HepG2 (cell line): ENCODE data around the gene YIPF3. TPM values are rescaled to one million over a fixed set of nuclear protein-coding genes. Genes with fewer than 3 reads are reported as not detected.

Source experiments
- MED8 ChIP-seq: sonication (generic); formaldehyde crosslinking; IDR thresholded peaks from 2 replicates; pipeline ENCODE4 v1.8.1; 2023; ENCODE audit warnings: mild to moderate bottlenecking, missing genetic modification reagents; ENCODE audit not compliant: insufficient replicate concordance
- MEIS2 ChIP-seq: sonication (generic); formaldehyde crosslinking; IDR thresholded peaks from 2 replicates; pipeline ENCODE4 v1.9.0; 2021; ENCODE audit warnings: mild to moderate bottlenecking, missing genetic modification reagents
- MIXL1 ChIP-seq: IDR thresholded peaks from 2 replicates; pipeline ENCODE4 v1.6.1; 2016
- MXD3 ChIP-seq: IDR thresholded peaks from 2 replicates; pipeline ENCODE4 v1.6.1; 2016; ENCODE audit warnings: mild to moderate bottlenecking, missing biosample characterization, missing genetic modification reagents
- MXI1 ChIP-seq: IDR thresholded peaks from 3 replicates; pipeline ENCODE4 v1.6.1; 2012; ENCODE audit warnings: low read depth, low read length, inconsistent platforms, borderline replicate concordance
- MZF1 ChIP-seq: sonication (generic); formaldehyde crosslinking; IDR thresholded peaks from 2 replicates; pipeline ENCODE4 v1.8.1; 2023; ENCODE audit warnings: mild to moderate bottlenecking, missing genetic modification reagents, borderline replicate concordance
- NKX3-1 ChIP-seq: sonication (generic); formaldehyde crosslinking; IDR thresholded peaks from 2 replicates; pipeline ENCODE4 v1.5.0; 2020; ENCODE audit warnings: missing genetic modification reagents
- RAD21 ChIP-seq: fragments of 450-650 bp; formaldehyde crosslinking; IDR thresholded peaks from 2 replicates; pipeline ENCODE4 v1.5.0; 2020; ENCODE audit warnings: mild to moderate bottlenecking
- SALL2 ChIP-seq: sonication (generic); formaldehyde crosslinking; IDR thresholded peaks from 2 replicates; pipeline ENCODE4 v1.8.1; 2023; ENCODE audit warnings: mild to moderate bottlenecking, missing genetic modification reagents, inconsistent platforms
- SATB2 ChIP-seq: sonication (generic); formaldehyde crosslinking; IDR thresholded peaks from 2 replicates; pipeline ENCODE4 v1.5.0; 2020; ENCODE audit warnings: missing genetic modification reagents
- SMAD9 ChIP-seq: sonication (generic); formaldehyde crosslinking; IDR thresholded peaks from 2 replicates; pipeline ENCODE4 v1.5.1; 2020; ENCODE audit warnings: mild to moderate bottlenecking, missing genetic modification reagents
- SP140L ChIP-seq: sonication (generic); formaldehyde crosslinking; IDR thresholded peaks from 2 replicates; pipeline ENCODE4 v1.4.0; 2020; ENCODE audit warnings: missing genetic modification reagents, borderline replicate concordance
- TBX3 ChIP-seq: fragments of 450-650 bp; IDR thresholded peaks from 2 replicates; pipeline ENCODE4 v1.6.1; 2017; ENCODE audit warnings: antibody characterized with exemption, mild to moderate bottlenecking, inconsistent platforms, borderline replicate concordance
- ZBTB40 ChIP-seq, 2 experiments: fragments of 450-650 bp in 1 of 2; sonication (generic) in 1 of 2; formaldehyde crosslinking in 1 of 2; IDR thresholded peaks; 2 replicates each; pipeline versions ENCODE4 v1.6.1 to v1.8.0; 2016 to 2022; ENCODE audit warnings: antibody characterized with exemption in 1 of 2, mild to moderate bottlenecking in 1 of 2, missing genetic modification reagents in 1 of 2
- ZGPAT ChIP-seq: IDR thresholded peaks from 2 replicates; pipeline ENCODE4 v1.6.1; 2016; ENCODE audit warnings: mild to moderate bottlenecking
- ZNF780A ChIP-seq: sonication (generic); formaldehyde crosslinking; IDR thresholded peaks from 2 replicates; pipeline ENCODE4 v1.8.0; 2022; ENCODE audit warnings: mild to moderate bottlenecking, missing genetic modification reagents, moderate library complexity
- ZNF781 ChIP-seq: sonication (generic); formaldehyde crosslinking; IDR thresholded peaks from 2 replicates; pipeline ENCODE4 v1.5.1; 2020; ENCODE audit warnings: borderline replicate concordance, mild to moderate bottlenecking, missing genetic modification reagents; ENCODE audit errors: not compliant biosample characterization
- ZNF879 ChIP-seq: sonication (generic); formaldehyde crosslinking; IDR thresholded peaks from 2 replicates; pipeline ENCODE4 v1.8.1; 2023; ENCODE audit warnings: missing genetic modification reagents
- polyA plus RNA-seq, 8 experiments: library from polyadenylated mRNA; depleted of rRNA in 3 of 8; stranded (reverse) in 7 of 8; unstranded in 1 of 8; fragments of >200 nt; fragmentation: Illumina TruSeq in 4 of 8; extraction: Trizol in 4 of 8; gene quantifications; 2 replicates each; pipeline versions ENCODE4 v1.2.1 to v1.2.3, GENCODE V29; 2011 to 2016; ENCODE audit warnings: low read depth in 4 of 8, missing spikeins in 1 of 8, mixed read lengths in 1 of 8; ENCODE audit not compliant: insufficient read depth in 1 of 8
- total RNA-seq, 5 experiments: library from RNA; depleted of rRNA; stranded (reverse); fragments of >200 nt; fragmentation: Illumina TruSeq; extraction: Trizol; gene quantifications; 2 replicates each; pipeline ENCODE4 v1.2.3, GENCODE V29; 2016; ENCODE audit warnings: low read depth in 1 of 5

Gene YIPF3
- total and polyA plus RNA-seq, 2 of the 13 experiments (the other 11 are each of a cell fraction or from before 2014, with no cell fraction given) = 107 to 206 TPM

- TF ChIP-seq ZBTB40 (IDR thresholded peaks at IDR 0.05) = no peak
- no peak for TF ChIP-seq ZBTB40 (CRISPR knock-in tag; IDR thresholded peaks at IDR 0.05)
- peak; percentile 75 for TF ChIP-seq MED8 (CRISPR knock-in tag)
- TF ChIP-seq TBX3 = no peak
- TF ChIP-seq MEIS2 (CRISPR knock-in tag) = no peak
- peak; percentile 70; the same call in 1 of the 3 replicates for TF ChIP-seq MXI1
- no peak for TF ChIP-seq SATB2 (CRISPR knock-in tag)
- TF ChIP-seq NKX3-1 (CRISPR knock-in tag) = 0 out of 2 replicates have a peak, but pooled peaks have one; percentile 66
- TF ChIP-seq SMAD9 (CRISPR knock-in tag) = no peak
- TF ChIP-seq MZF1 (CRISPR knock-in tag) = no peak
- no peak for TF ChIP-seq RAD21 (CRISPR knock-in tag)
- TF ChIP-seq ZNF780A = peak; percentile 56; the same call in 1 of the 2 replicates
- TF ChIP-seq MIXL1 (CRISPR knock-in tag) = no peak
- TF ChIP-seq SP140L (CRISPR knock-in tag) = no peak
- 0 out of 2 replicates have a peak, but pooled peaks have one; percentile 56 for TF ChIP-seq ZNF879 (CRISPR knock-in tag)
- peak; percentile 50; the same call in 1 of the 2 replicates for TF ChIP-seq ZGPAT (CRISPR knock-in tag)
- TF ChIP-seq ZNF781 (CRISPR knock-in tag) = peak; percentile 76
- peak; percentile 51; the same call in 1 of the 2 replicates for TF ChIP-seq MXD3 (CRISPR knock-in tag)
- peak; percentile 82 for TF ChIP-seq SALL2 (CRISPR knock-in tag)
Measured at GRCh38 chr6:43477235-43478007, 39.3 kb downstream of the YIPF3 start, which contains the start of gene TJAP1 (continued).
